SK-N-SH (cell line): ENCODE results near the gene PKN1.

Source experiments
- CTCF ChIP-seq: fragments of 200-600 bp; sonication (generic); IDR thresholded peaks from 2 replicates; pipeline ENCODE4 v1.6.1; 2017; ENCODE audit warnings: antibody characterized with exemption, mild to moderate bottlenecking, moderate library complexity
- EP300 ChIP-seq, 2 experiments: IDR thresholded peaks; 2 replicates each; pipeline versions ENCODE4 v1.4.0 to v1.6.1; 2012; ENCODE audit warnings: borderline replicate concordance in 1 of 2, low read depth in 1 of 2, low read length in 1 of 2
- JUND ChIP-seq: IDR thresholded peaks from 2 replicates; pipeline ENCODE4 v1.4.0; 2012
- POLR2AphosphoS5 ChIP-seq: IDR thresholded peaks from 2 replicates; pipeline ENCODE4 v1.6.1; 2012; ENCODE audit warnings: low read depth, low read length
- RAD21 ChIP-seq: IDR thresholded peaks from 2 replicates; pipeline ENCODE4 v1.6.1; 2012; ENCODE audit warnings: mild to moderate bottlenecking, low read length
- SIN3A ChIP-seq: IDR thresholded peaks from 2 replicates; pipeline ENCODE4 v1.6.1; 2012; ENCODE audit warnings: low read depth, mild to moderate bottlenecking, low read length, moderate library complexity, borderline replicate concordance
- SMC3 ChIP-seq: IDR thresholded peaks from 2 replicates; pipeline ENCODE4 v1.6.1; 2012; ENCODE audit warnings: low read depth, low read length, improper control_type of control experiment
- TAF1 ChIP-seq: IDR thresholded peaks from 2 replicates; pipeline ENCODE4 v1.6.1; 2012; ENCODE audit warnings: low read depth, mild to moderate bottlenecking, low read length, moderate library complexity, borderline replicate concordance
- TF ChIP-seq, protein P1 (sequence below): IDR thresholded peaks from 2 replicates; pipeline ENCODE4 v1.6.1; 2012; ENCODE audit warnings: mild to moderate bottlenecking, low read depth, low read length, moderate library complexity

- no peak for TF ChIP-seq SIN3A
- TF ChIP-seq SMC3 = no peak
- 0 out of 2 replicates have a peak, but pooled peaks have one; percentile 14 for TF ChIP-seq TAF1
- TF ChIP-seq JUND = no peak
- TF ChIP-seq CTCF = no peak
- no peak for TF ChIP-seq EP300 (IDR thresholded peaks at IDR 0.05; ENCODE audit: borderline replicate concordance in 1 of 2, low read depth in 1 of 2, low read length in 1 of 2)
- TF ChIP-seq, protein P1, sequence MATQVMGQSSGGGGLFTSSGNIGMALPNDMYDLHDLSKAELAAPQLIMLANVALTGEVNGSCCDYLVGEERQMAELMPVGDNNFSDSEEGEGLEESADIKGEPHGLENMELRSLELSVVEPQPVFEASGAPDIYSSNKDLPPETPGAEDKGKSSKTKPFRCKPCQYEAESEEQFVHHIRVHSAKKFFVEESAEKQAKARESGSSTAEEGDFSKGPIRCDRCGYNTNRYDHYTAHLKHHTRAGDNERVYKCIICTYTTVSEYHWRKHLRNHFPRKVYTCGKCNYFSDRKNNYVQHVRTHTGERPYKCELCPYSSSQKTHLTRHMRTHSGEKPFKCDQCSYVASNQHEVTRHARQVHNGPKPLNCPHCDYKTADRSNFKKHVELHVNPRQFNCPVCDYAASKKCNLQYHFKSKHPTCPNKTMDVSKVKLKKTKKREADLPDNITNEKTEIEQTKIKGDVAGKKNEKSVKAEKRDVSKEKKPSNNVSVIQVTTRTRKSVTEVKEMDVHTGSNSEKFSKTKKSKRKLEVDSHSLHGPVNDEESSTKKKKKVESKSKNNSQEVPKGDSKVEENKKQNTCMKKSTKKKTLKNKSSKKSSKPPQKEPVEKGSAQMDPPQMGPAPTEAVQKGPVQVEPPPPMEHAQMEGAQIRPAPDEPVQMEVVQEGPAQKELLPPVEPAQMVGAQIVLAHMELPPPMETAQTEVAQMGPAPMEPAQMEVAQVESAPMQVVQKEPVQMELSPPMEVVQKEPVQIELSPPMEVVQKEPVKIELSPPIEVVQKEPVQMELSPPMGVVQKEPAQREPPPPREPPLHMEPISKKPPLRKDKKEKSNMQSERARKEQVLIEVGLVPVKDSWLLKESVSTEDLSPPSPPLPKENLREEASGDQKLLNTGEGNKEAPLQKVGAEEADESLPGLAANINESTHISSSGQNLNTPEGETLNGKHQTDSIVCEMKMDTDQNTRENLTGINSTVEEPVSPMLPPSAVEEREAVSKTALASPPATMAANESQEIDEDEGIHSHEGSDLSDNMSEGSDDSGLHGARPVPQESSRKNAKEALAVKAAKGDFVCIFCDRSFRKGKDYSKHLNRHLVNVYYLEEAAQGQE = no peak
- TF ChIP-seq RAD21 = no peak
- TF ChIP-seq POLR2AphosphoS5 = peak; percentile 77
Measured at GRCh38 chr19:14432791-14433553, at the start of gene PKN1.
